OCI-M2 (cell line): ENCODE measurements around the gene LDB3.

Experiments
- DNase-seq: peaks from one replicate; lab custom pipeline; 2025; ENCODE audit not compliant: unreplicated experiment; lab: John Stamatoyannopoulos, UW

LDB3 gene

DNA sequence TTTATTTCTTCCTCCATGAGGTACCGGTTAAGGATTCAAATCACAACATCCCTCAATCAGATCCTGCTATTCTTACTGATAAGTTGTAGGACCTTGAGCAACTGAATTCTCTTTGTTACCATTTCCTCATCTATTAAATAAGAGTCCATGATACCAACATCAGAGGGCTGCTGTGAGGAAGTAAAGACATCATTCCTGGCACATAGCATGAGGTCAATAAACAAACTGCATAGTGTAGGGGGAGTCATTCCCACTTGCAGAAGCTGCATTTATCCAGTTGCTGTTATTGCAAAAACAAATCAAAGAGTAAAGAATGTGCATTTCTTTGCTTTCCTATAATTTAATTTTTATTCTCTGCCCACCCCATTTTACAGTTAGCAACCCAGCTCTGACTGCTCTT, 36.8 kb downstream of the LDB3 start:
- no peak for DNase-seq

DNA sequence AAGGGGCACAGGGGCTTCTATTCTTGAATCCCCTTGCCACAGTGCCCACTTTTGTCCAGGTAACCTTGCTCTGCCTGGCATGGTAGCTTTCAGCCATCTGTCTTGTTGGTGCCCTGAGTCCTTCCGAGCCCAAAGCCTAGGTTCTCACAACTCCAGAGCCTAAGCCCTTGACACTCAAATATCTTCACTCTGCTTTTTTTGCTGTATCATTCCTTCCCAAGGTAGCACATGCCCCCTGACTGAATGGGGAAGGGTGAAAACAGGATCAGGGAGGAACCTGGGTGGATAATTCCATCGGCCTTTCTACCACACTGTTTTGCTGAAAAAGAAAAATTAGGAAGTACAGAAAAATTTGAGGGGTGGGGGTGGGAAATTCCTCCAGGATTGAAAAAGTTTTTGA, 37.6 kb downstream of the LDB3 start:
- DNase-seq, result no peak

- no peak for DNase-seq
Measured at GRCh38 chr10:86706401-86706841, 38.1 kb downstream of the LDB3 start.

GRCh38 chr10:86706977-86707376, 38.7 kb downstream of the LDB3 start:
- DNase-seq, result no peak

GRCh38 chr10:86707505-86707904, 39.2 kb downstream of the LDB3 start:
- DNase-seq, result no peak

DNA sequence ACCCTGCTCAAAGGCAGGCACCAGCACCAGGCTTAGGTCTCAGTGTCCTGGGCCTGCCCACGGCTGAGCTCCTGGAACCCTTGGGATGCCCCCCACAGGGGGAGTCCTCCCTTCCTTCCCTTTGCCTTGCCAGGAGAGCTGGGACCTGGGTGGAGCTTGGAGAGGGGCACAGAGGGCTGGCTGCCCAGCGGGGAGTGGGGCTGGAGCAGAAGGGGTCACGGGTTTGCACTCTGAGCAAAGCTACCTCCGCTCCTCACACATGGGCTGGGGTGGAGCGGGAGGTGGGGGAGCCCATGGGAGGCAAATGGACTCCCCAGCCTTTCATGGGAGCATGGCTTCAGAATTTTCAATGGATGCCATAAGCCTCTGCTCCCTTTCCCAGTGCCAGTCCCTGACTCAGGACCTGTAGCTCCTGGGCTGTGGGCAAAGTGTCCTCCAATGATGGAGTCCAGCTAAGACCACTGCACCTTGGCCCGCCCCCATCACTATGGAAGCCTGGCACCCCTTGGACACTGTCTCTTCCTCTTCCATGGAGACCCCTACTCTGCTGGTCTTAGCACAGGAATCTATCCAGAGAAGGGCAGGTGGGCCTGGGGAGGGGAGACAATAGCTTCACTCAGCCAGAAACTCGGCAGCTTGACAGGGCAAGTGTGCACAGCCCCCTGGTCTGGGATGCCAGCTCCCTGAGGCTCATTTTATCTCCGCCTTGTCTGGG, 39.9 kb downstream of the LDB3 start:
- no peak for DNase-seq

GRCh38 chr10:86708783-86709380, 40.6 kb downstream of the LDB3 start:
- no peak for DNase-seq

GRCh38 chr10:86709396-86710185, 41.3 kb downstream of the LDB3 start:
- no peak for DNase-seq

- peak; percentile 8 for DNase-seq
Measured at GRCh38 chr10:86710987-86711512, 42.7 kb downstream of the LDB3 start.

DNA sequence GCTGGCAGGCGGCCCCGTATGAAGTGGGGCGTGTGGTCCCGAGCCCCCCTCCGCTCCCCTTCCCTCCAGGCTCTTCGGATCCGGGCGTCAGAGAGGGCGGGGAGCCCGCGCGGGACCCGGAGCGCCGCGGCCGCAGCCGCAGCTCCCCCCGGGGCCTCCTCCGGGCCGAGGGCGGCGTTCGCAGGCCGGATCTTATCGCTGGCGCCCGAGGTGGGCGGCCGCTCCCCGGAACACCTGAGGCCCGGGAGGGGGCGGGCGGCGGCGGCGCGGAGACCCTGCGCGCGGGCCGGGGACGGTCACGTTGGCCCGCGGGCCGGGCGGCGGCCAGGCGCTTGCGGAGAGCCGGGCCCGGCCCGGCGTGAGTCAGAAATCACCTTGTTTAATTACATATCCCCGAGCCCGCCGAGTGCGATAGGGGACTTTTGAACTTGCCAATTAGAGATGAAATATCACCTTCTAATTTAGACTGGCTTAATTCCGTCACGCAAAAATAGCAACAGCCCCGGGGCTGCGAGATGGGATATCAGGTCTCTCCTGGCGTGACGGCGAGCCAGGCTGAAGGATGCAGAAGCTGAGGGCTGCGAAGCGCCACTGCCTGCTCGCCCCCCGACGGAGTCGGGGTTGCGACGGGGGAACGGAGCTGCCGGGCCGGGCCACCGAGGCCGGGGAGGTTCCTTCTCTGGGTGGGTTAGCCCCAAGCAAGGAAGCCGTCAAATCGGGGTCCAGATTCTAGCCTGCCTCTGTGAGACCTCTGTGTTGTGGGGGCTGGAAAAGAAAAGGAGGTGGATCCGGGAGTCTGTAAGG, 43.4 kb downstream of the LDB3 start:
- no peak for DNase-seq

GRCh38 chr10:86712317-86712707, 44.0 kb downstream of the LDB3 start:
- DNase-seq, result no peak

DNA sequence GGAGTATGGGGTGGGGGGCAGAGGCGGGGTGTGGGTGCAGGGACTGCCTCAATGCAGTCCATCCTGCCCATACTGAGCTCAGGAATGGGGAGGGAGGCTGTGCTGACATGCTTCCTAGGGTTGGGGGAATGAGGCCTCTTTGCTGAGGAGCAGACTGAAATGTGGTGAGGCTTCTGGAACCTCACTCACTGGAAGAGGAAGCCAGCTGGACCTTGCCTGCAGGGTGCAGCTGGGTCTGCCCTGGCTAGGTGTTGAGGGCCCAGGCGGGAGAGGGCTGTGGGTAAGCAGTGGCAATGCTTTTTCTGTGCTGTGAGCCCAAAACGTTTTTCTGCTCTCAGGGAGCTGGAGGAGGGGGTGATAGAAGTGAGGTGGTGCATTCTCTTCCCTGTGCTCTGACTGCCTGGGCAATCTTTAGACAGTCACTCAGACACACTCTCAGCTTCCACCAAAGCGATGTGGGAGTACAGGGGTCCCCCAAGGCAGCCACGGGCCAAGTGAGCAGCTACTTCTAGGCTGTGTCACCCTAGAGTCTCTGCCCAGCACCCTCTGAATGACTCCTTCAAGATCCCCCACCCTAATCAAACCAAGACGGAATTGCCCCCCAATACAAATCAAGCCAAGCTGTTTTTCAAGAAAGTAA, 47.0 kb downstream of the LDB3 start:
- DNase-seq, result no peak

GRCh38 chr10:86715836-86716235, 47.5 kb downstream of the LDB3 start:
- DNase-seq, result no peak

DNA sequence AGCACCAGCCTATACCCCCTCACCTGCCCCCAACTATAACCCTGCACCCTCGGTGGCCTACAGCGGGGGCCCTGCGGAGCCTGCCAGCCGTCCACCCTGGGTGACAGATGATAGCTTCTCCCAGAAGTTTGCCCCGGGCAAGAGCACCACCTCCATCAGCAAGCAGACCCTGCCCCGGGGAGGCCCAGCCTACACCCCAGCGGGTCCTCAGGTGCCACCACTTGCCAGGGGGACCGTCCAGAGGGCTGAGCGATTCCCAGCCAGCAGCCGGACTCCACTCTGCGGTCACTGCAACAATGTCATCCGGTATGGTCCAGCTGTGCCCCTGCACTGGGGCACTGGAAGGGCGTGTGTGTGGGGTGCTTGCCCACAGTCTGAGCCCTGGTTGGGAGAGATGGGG, 48.2 kb downstream of the LDB3 start:
- DNase-seq, result no peak

GRCh38 chr10:86718556-86718955, 50.2 kb downstream of the LDB3 start:
- no peak for DNase-seq

DNA sequence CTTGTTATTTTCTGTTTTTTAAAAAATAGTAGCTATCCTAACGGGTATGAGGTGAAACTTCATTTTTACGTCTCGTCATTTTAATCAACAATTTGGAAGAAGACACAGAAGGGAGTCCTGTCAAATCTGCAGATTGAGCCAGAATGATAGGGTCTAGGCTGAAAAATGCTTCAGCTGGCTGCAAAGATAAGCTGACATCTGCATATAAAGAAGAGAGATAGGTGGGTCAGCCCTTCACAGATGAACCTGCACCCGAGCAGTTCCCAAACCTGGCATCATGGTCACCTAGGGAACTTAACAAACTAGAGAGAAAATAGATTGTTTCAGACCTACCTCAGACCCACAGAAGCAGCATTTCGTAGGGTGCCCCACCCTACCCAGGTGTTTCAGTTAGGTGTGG, 52.9 kb downstream of the LDB3 start:
- no peak for DNase-seq

GRCh38 chr10:86723009-86723408, 54.7 kb downstream of the LDB3 start:
- no peak for DNase-seq

DNA sequence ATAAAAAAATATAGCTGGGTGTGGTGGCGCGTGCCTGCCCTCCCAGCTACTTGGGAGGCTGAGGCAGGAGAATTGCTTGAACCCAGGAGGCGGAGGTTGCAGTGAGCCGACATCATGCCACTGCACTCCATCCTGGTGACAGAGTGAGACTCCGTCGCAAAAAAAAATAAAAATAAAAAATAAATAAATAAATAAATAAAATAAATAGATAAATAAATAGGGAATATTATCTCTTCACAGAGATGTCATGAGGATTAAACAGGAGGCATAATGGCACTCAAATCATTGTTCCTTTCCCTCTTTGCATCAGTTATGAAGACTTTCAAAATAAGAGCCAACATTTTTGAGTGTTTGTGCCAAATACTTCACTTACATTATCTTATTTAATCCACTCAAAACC, 56.1 kb downstream of the LDB3 start:
- DNase-seq, result no peak

GRCh38 chr10:86725980-86726676, 57.8 kb downstream of the LDB3 start:
- no peak for DNase-seq

DNA sequence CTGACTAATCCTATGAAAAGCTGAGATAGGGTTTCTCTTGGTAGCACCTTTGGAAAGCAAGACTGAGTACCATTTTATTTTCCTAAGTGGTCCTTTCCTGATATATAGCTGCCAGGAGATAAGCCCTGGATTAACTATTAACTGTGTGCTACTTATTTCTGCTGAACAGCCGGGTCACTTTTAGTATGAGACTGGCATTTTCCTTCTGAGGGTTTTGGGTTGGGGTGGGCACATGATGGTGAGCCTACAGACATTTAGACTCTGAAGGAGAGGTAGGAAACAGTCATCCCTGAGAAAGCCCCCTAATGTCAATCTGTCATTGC, 58.3 kb downstream of the LDB3 start:
- no peak for DNase-seq
